Activated effector memory CD4-positive, alpha-beta T cell treated with anti-CD3 and anti-CD28 coated beads, Interleukin-2, amount 50 U/mL, for 16 hours (primary cell): ENCODE data around the gene AKIRIN2.

Experiments
- DNase-seq: peaks from one replicate; pipeline ENCODE4 v3.0.0-alpha.2; 2020

Gene AKIRIN2

GRCh38 chr6:87653074-87653962, 48.7 kb downstream of the AKIRIN2 start:
- DNase-seq = no peak

GRCh38 chr6:87645080-87645479, 57.0 kb downstream of the AKIRIN2 start:
- no peak for DNase-seq

GRCh38 chr6:87641065-87641692, 60.9 kb downstream of the AKIRIN2 start:
- no peak for DNase-seq

- DNase-seq = no peak
These were observed 62.7 kb downstream of the AKIRIN2 start for GRCh38 chr6:87639373-87639772.

GRCh38 chr6:87637106-87637505, 64.9 kb downstream of the AKIRIN2 start:
- DNase-seq = no peak

GRCh38 chr6:87636315-87636714, 65.7 kb downstream of the AKIRIN2 start:
- DNase-seq = no peak

DNA sequence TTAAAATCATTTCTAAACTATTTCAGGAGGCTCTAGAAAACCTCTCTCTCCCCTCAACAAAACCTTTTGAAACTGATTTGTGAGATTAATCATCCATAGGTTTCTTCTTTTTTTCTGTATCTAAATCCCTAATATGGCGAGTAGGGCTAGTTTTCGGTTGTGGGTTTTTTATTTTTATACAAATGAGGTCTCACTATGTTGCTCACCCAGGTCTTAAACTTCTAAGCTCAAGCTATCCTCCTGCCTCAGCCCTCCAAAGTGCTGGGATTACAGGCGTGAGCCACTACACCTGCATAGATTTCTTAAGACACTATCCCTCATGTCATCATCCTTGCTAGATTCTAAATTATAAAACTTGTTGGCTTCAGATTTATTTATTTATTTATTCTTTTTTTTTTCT, 68.2 kb downstream of the AKIRIN2 start:
- DNase-seq = no peak

GRCh38 chr6:87630746-87631145, 71.3 kb downstream of the AKIRIN2 start:
- no peak for DNase-seq

DNA sequence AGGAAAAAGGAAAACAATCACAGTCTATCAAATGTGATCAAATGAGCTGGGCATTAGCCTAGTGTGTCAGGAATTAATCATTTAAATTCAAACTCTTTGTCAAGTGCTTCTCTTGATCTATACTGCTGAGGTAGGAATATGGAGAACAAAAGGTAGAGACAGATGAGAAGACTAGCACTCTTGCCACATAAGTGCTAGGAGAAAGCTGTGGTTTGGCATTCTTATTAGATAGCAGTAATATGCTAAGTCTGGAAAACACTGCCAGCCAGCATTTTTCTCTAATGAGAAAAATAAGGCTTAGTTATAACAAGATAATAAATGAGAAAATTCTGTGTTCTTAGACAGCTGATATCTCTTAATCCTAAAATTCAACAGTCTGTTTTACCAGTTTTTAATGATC, 73.2 kb downstream of the AKIRIN2 start:
- no peak for DNase-seq

DNA sequence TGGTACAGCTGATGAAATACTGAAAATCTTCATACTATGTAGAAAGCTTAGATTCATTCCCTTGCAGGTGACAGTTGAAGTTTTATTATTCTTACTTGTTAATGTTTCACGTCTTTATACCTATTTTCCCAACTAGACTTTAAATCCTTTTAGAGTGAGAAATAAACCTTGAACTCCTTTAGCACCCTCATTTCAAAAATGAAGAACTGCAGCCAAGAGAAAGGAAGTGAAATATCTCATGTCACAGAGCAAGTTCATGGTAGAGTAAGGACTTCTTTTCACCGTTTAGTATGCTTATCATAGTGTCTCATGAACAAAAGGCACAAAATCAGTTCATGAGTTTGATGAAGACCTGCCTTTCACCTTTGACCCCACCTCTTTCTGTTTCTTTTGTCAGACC, 73.6 kb downstream of the AKIRIN2 start:
- DNase-seq = no peak
